T-helper 1 cell treated with Interleukin-12 subunit alpha and Interleukin-12 subunit beta and Interleukin-4 antibody, amounts not matched to agents 30 μg/mL and 1 μg/mL, for 36 hours (primary cell): ENCODE data around the gene FAM221B.

ENCODE experiments used
- H3K27ac Mint-ChIP-seq: one replicate; pipeline ENCODE4 v1.8.0; 2021; ENCODE audit warnings: mild to moderate bottlenecking, mixed read lengths
- H3K27me3 Mint-ChIP-seq: one replicate; pipeline ENCODE4 v1.8.0; 2021; ENCODE audit warnings: low read depth, mixed read lengths
- H3K36me3 Mint-ChIP-seq: one replicate; pipeline ENCODE4 v1.8.0; 2021; ENCODE audit warnings: low read depth, mixed read lengths
- H3K4me1 Mint-ChIP-seq: one replicate; pipeline ENCODE4 v1.8.0; 2021; ENCODE audit warnings: low read depth, mixed read lengths
- H3K4me3 Mint-ChIP-seq: one replicate; pipeline ENCODE4 v1.8.0; 2021; ENCODE audit warnings: mild to moderate bottlenecking, moderate library complexity, mixed read lengths
- H3K9me3 Mint-ChIP-seq: one replicate; pipeline ENCODE4 v1.8.0; 2021; ENCODE audit warnings: mixed read lengths

Gene FAM221B

GRCh38 chr9:35856882-35857281 is 28.4 kb upstream of the FAM221B start:
- Mint-ChIP-seq H3K9me3 (no peaks in the 10 kb centered on the region), H3K4me1 (no peaks in the 10 kb centered on the region), H3K27me3 (peaks cover 22% of the 10 kb centered on the region), H3K36me3 (no peaks in the 10 kb centered on the region), H3K27ac (no peak overlapping the region), H3K4me3 (no peak overlapping the region)

GRCh38 chr9:35856206-35856605 is 27.7 kb upstream of the FAM221B start:
- no peaks in the 10 kb centered on the region for H3K36me3 Mint-ChIP-seq
- H3K27me3 Mint-ChIP-seq, result peaks cover 18% of the 10 kb centered on the region
- no peaks in the 10 kb centered on the region for H3K4me1 Mint-ChIP-seq
- no peaks in the 10 kb centered on the region for H3K9me3 Mint-ChIP-seq
- no peak overlapping the region for H3K4me3 Mint-ChIP-seq
- no peak overlapping the region for H3K27ac Mint-ChIP-seq

DNA sequence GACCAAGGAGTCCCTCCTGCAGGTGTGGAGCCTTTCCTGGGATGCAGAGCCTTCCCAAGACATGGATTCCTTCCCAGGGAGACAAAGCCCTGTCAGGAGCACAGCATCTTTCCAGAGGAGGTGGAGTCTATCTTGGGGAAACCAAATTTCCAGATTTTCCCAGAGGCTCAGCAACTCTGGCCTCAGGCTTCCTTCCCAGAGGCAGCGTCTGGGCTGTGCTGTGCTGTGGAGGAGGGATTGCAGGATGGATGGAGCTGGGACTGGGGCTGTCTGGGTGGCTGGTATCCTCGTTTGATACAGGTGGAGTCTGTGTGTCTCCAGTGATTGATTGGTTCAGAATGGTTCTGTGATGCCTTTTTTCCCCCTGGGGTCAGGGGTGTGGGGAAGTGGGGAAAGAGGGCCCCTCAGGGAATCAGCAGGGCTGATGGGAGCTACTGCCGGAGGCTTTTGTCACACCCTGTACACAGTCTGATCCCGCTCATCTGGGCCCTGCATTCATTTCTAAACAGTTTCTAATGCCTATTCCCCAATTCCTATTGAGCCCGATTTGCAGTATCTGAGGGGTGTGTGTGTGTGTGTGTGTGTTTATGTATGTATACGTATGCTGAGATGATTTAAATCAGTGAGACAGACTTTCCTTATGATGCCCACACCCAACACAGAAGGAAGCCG is 25.7 kb upstream of the FAM221B start:
- Mint-ChIP-seq H3K27me3 (peaks cover 16% of the 10 kb centered on the region), H3K4me3 (no peak overlapping the region), H3K4me1 (no peaks in the 10 kb centered on the region), H3K27ac (no peak overlapping the region), H3K9me3 (no peaks in the 10 kb centered on the region), H3K36me3 (no peaks in the 10 kb centered on the region)

DNA sequence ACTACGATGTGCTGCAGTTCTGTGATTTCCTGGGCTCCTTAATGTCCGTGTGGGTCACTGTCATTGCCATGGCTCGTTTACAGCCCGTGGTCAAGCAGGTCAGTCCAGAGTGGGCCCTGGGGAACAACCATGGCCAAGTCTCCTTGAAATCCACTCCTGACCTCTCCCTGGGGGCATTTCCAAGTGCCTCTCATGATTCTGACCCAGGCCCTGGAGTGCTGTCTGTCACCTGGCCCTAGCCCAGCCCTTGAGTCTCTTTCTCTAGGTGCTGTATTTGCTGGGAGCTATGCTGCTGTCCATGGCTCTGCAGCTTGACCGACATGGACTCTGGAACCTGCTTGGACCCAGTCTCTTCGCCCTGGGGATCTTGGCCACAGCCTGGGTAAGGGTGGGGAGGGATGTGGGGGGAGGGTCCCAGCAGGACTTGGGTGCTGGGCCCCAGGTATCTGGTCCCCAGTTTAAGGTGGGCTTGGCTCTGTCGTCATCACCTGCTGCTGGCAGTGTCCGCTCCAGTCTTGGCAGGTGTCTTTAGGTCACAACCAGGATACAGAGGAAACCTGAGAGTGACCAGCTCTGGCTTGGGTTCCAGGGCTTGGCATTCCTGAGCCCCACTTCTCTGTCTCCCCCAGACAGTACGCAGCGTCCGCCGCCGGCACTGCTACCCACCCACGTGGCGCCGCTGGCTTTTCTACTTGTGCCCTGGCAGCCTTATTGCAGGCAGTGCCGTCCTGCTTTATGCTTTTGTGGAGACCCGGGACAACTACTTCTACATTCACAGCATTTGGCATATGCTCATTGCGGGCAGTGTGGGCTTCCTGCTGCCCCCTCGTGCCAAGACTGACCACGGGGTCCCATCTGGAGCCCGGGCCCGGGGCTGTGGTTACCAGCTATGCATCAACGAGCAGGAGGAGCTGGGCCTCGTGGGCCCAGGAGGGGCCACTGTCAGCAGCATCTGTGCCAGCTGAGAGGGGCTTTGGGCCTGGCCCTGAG is 24.6 kb upstream of the FAM221B start:
- H3K36me3 Mint-ChIP-seq, result no peaks in the 10 kb centered on the region
- H3K4me1 Mint-ChIP-seq, result peaks cover 2% of the 10 kb centered on the region
- H3K27ac Mint-ChIP-seq, result no peak overlapping the region
- H3K27me3 Mint-ChIP-seq, result peaks cover 16% of the 10 kb centered on the region
- H3K4me3 Mint-ChIP-seq, result no peak overlapping the region
- no peaks in the 10 kb centered on the region for H3K9me3 Mint-ChIP-seq

- Mint-ChIP-seq H3K36me3 (no peaks in the 10 kb centered on the region), H3K4me1 (peaks cover 3% of the 10 kb centered on the region), H3K27me3 (peaks cover 15% of the 10 kb centered on the region), H3K9me3 (no peaks in the 10 kb centered on the region), H3K4me3 (no peak overlapping the region), H3K27ac (no peak overlapping the region)
Measured at GRCh38 chr9:35852267-35852815, 23.8 kb upstream of the FAM221B start.

DNA sequence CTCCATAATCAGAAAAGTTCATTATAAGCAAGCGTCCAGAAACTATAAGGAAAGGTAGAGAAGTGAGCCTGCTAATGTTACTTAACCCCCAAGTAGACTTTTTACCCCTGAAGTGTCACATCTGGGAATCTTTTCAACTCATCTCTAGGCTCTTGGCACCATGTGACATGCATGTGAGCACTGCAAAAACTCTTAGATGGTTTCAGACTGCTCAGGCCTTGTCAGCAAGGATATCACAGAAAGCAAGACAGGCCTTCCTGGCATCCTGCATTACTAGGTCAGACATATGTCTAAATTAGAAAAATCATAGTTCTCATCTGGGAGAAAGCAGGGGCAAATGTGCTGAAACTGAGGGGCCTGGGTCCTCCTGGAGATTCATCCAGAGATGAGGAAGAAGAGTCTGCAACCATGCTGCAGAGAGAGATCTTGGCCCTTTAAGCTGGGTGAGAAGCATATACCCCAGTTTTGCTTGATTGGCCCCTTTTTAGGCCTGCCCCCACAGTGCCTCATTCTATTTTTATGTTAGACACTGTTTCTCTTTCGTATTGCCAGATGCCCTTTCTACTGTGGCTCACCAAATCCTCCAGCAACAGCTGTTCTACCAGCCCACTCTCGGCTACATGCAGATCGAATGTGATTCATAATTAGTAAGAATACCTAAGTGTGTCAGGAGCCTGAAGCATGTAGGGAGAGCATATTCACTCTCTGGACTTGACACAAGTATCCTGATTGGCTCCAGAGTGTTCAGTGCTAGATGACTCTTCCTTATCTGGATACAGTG is 19.4 kb upstream of the FAM221B start:
- no peaks in the 10 kb centered on the region for H3K9me3 Mint-ChIP-seq
- H3K27me3 Mint-ChIP-seq, result peaks cover 8% of the 10 kb centered on the region
- no peak overlapping the region for H3K27ac Mint-ChIP-seq
- H3K4me1 Mint-ChIP-seq, result peaks cover 17% of the 10 kb centered on the region
- H3K4me3 Mint-ChIP-seq, result no peak overlapping the region
- H3K36me3 Mint-ChIP-seq, result no peaks in the 10 kb centered on the region

DNA sequence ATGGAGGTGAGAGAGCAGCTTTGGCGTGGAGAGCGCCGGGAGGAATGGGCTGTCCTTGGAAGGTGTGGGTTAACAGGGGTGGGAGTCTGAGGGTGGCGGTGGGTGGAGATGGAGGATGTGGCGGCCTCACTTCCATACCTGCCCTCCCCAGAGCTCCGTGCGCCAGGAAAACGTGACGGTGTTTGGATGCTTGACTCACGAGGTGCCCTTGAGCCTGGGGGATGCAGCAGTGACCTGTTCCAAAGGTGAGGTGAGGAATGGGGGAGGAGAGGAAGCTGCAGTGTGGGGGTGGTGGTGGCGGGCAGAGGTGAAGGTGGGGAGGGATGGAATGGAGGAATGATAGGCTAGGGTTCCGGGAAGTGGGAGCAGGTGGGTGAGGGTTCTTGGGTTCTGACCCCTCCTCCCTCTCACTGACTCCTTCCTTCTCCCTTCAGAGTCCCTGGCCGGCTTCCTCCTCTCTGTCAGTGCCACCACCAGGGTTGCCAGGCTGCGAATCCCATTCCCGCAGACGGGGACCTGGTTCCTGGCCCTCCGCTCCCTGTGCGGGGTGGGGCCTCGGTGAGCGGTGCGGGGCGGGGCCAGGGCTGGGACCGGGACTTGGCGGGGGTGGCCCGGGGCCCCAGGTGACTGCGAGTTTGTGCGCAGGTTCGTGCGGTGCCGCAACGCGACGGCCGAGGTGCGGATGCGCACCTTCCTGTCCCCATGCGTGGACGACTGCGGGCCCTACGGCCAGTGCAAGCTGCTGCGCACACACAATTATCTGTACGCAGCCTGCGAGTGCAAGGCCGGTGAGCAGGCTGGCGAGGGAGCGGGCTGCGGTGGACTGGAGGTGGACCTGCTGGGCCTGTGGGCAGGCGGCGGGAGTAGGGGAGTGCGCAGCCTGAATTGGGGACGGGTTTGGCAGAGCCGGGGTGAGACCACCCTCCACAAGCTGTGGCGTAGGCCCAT is 17.6 kb upstream of the FAM221B start:
- no peaks in the 10 kb centered on the region for H3K9me3 Mint-ChIP-seq
- H3K27ac Mint-ChIP-seq, result no peak overlapping the region
- H3K27me3 Mint-ChIP-seq, result peaks cover 5% of the 10 kb centered on the region
- peaks cover 17% of the 10 kb centered on the region for H3K4me1 Mint-ChIP-seq
- no peak overlapping the region for H3K4me3 Mint-ChIP-seq
- no peaks in the 10 kb centered on the region for H3K36me3 Mint-ChIP-seq

DNA sequence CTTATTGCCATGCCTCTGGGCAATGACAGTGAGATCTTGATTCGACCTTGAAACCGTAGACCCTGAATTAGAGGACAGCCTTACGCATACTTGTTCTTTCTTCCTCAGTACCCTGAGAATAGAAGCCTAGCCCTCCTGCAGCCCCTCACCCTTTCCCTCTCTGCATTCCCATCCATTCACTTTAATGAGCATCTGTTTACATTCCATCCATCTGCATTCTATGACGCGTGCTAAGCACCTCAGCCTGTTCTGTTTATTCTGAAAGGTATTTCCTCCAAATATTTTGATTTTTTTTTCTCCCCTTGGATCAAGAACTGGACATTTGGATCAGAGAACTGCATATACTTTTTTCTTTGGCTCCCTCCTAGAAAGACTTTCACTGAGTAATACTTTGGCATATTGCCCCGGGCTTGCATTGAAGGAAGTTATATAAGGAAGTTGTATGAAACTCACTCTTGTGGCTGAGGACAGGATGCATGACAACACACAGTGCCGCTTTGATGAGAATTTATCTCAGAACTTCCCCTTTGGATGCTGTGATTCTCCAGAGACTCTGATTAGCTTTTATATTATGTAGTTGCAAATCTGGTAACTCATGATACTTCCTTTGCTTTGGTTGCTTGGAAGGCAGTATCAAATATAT is 16.2 kb upstream of the FAM221B start:
- Mint-ChIP-seq H3K9me3 (no peaks in the 10 kb centered on the region), H3K4me3 (no peak overlapping the region), H3K4me1 (peaks cover 17% of the 10 kb centered on the region), H3K27me3 (no peaks in the 10 kb centered on the region), H3K27ac (no peak overlapping the region), H3K36me3 (no peaks in the 10 kb centered on the region)

DNA sequence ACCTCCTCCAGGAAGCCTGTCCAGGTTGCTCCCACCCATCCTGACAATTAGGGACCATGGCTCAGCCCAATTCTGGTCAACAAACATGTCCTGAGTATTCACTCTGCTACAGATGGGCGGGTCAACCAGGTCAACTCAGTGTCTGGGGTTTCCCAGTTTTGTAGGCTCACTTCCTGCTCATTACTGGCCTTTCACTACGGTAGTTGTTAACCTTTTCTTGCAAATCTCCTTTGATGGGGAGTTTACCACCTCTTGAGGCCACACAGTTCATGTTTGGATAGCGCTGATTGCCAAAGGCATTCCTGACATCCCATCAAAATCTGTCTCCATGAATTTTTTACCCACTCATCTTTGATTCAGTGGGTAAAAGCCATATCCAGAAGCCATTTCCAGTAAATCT is 14.3 kb upstream of the FAM221B start:
- Mint-ChIP-seq H3K4me1 (peaks cover 14% of the 10 kb centered on the region), H3K36me3 (no peaks in the 10 kb centered on the region), H3K4me3 (no peak overlapping the region), H3K27me3 (no peaks in the 10 kb centered on the region), H3K27ac (no peak overlapping the region), H3K9me3 (no peaks in the 10 kb centered on the region)

- H3K36me3 Mint-ChIP-seq, result no peaks in the 10 kb centered on the region
- no peaks in the 10 kb centered on the region for H3K27me3 Mint-ChIP-seq
- no peak overlapping the region for H3K27ac Mint-ChIP-seq
- H3K4me3 Mint-ChIP-seq, result no peak overlapping the region
- H3K4me1 Mint-ChIP-seq, result peaks cover 14% of the 10 kb centered on the region
- H3K9me3 Mint-ChIP-seq, result no peaks in the 10 kb centered on the region
Measured at GRCh38 chr9:35842020-35842745, 13.7 kb upstream of the FAM221B start.

DNA sequence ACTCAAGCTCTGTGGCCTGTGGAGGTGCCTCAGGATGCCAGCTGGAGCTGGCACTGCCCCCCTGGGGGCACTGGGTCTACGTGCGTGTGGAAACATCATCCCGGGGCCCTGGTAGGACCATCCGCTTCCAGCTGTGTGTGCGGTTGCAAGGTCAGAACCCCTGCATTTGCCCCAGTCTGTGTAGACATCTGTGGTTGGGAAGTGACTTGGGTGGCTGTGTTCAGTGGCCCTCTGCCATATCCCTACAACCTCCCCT is 13.0 kb upstream of the FAM221B start:
- H3K4me1 Mint-ChIP-seq, result peaks cover 14% of the 10 kb centered on the region
- no peaks in the 10 kb centered on the region for H3K36me3 Mint-ChIP-seq
- H3K9me3 Mint-ChIP-seq, result no peaks in the 10 kb centered on the region
- no peak overlapping the region for H3K4me3 Mint-ChIP-seq
- H3K27ac Mint-ChIP-seq, result no peak overlapping the region
- H3K27me3 Mint-ChIP-seq, result no peaks in the 10 kb centered on the region

DNA sequence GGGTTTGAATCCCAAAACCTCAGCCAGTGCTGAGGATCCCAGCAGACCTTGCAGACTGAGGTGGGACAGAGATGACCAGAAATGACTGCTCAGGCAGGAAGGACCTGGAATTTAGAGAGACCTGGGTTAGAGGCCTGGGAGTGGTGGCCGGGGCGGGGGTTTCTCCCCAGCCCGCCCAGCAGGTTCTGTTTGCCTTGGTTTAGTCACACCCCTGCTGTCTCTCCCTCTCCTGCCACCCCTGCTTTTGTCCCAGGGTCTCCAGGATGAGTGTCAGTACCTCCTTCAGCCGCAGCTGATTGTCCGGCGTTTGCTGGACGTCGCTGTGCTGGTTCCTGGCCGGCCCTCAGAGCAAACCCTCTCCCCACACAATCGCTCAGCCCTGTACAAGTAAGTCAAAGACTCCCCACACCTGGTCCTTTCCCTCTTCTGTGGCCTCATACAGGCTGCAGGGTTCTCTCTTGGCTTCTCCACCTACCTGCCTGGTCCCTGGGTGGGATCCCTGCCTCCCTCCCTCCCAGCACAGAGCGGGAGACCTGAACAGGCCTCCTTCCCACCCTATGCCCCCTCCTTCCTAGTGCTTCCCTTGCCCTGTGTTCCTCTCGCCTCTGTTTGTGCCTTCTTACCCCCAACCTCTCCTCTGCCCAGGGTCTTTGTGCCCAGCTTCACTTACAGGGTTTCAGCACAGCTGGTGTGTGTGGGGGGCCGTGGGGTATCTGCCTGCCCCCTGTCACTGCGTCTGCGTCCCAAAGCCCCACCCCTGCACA is 12.5 kb upstream of the FAM221B start:
- no peaks in the 10 kb centered on the region for H3K36me3 Mint-ChIP-seq
- no peaks in the 10 kb centered on the region for H3K9me3 Mint-ChIP-seq
- no peak overlapping the region for H3K4me3 Mint-ChIP-seq
- peaks cover 14% of the 10 kb centered on the region for H3K4me1 Mint-ChIP-seq
- H3K27ac Mint-ChIP-seq, result no peak overlapping the region
- no peaks in the 10 kb centered on the region for H3K27me3 Mint-ChIP-seq
